GM18498 (cell line): Measurements from ENCODE around the gene ODAPH.
"Not testable (repeated sequence)": the region's sequence is repeated elsewhere in the genome, so short reads cannot be mapped to it uniquely, and the experiment has no call there.

Source experiments
- ATAC-seq: cut with Tn5 transposase; IDR thresholded peaks from one replicate; pipeline ENCODE4 v1.9.1; 2021; ENCODE audit warnings: mild to moderate bottlenecking, moderate library complexity; ENCODE audit not compliant: unreplicated experiment

Gene ODAPH

GRCh38 chr4:75544220-75544619, 11.6 kb upstream of the ODAPH start:
- not testable (repeated sequence) for ATAC-seq

- ATAC-seq, result no peak
Measured at GRCh38 chr4:75544870-75545269, 11.0 kb upstream of the ODAPH start.

- ATAC-seq, result no peak
Measured at GRCh38 chr4:75545526-75545925, 10.3 kb upstream of the ODAPH start.

- no peak for ATAC-seq
Measured at GRCh38 chr4:75547647-75548387, 8.0 kb upstream of the ODAPH start.

- ATAC-seq, result no peak
Measured at GRCh38 chr4:75549019-75549418, 6.8 kb upstream of the ODAPH start.

- no peak for ATAC-seq
Measured at GRCh38 chr4:75552452-75552851, 3.4 kb upstream of the ODAPH start.

GRCh38 chr4:75557696-75558095, 1.8 kb downstream of the ODAPH start:
- no peak for ATAC-seq

GRCh38 chr4:75561789-75562188, 5.9 kb downstream of the ODAPH start:
- ATAC-seq, result no peak

GRCh38 chr4:75564023-75564422, 8.2 kb downstream of the ODAPH start:
- ATAC-seq, result no peak

GRCh38 chr4:75565481-75565880, 9.6 kb downstream of the ODAPH start:
- ATAC-seq, result no peak

GRCh38 chr4:75566911-75567310, 11.0 kb downstream of the ODAPH start:
- no peak for ATAC-seq

GRCh38 chr4:75567725-75568124, 11.9 kb downstream of the ODAPH start:
- ATAC-seq, result no peak

- no peak for ATAC-seq
Measured at GRCh38 chr4:75584067-75584466, 28.2 kb downstream of the ODAPH start.

GRCh38 chr4:75593393-75593792, 37.5 kb downstream of the ODAPH start:
- no peak for ATAC-seq

GRCh38 chr4:75596061-75596460, 40.2 kb downstream of the ODAPH start:
- ATAC-seq, result no peak

GRCh38 chr4:75598390-75598789, 42.5 kb downstream of the ODAPH start:
- no peak for ATAC-seq

- no peak for ATAC-seq
Measured at GRCh38 chr4:75599647-75600046, 43.8 kb downstream of the ODAPH start.

GRCh38 chr4:75605928-75606327, 50.1 kb downstream of the ODAPH start:
- no peak for ATAC-seq

- no peak for ATAC-seq
Measured at GRCh38 chr4:75612306-75612705, 56.4 kb downstream of the ODAPH start.
